Head of caudate nucleus (tissue), 42 donors: ENCODE results near the gene REN.
A peak's percentile ranks its signal among the peaks of the same experiment; 100 is the strongest.

Experiments
- DNase-seq, 42 donors: peaks; one replicate each; pipeline versions ENCODE4 v3.0.0 to v3.0.0-alpha.2; 2020 to 2021; ENCODE audit warnings: mixed read lengths in 7 of 42
- intact Hi-C: fragments of 100-400 bp; cut with DNase I; formaldehyde crosslinking; loops from one replicate; pipeline ENCODE4 v1.15.0; 2022

REN gene

DNA sequence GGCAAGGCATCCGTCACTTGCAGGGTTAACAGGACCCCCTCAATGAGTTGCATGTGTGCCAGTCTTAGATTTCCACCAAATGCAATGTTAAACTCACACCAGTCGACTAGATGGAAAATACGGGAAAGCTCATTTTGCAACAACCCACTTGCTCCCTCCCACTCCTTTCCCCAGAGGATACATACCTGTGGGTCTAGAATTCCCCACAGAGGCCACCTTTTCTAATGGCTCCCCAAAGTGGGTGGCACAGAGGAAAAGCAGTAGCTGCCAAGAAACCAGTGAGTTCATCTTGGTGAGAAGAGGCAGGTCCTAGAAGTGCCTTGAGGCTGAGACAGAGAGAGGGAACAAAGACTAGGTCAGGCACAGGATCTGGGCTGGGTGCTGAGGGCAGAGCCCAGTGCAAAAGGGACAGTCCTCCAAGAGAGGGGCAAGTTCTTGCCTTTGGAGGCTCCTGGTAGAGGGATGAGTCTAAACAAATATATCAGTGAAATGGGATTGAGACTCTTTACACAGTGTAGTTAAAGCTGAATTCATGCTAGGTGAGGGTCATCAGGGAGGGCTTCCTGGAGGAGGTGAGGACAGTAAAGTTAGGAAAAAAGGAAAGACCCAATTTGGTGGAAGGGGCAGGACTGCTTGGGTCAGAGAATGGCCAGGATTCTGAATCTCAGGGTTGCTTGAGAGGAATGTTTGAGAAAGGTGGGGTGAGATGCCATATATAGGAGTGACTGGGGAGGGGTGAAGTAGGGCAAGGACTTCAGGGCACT is 26.6 kb upstream of the REN start:
- no peak for DNase-seq
- intact Hi-C loops: no loop called here

DNA sequence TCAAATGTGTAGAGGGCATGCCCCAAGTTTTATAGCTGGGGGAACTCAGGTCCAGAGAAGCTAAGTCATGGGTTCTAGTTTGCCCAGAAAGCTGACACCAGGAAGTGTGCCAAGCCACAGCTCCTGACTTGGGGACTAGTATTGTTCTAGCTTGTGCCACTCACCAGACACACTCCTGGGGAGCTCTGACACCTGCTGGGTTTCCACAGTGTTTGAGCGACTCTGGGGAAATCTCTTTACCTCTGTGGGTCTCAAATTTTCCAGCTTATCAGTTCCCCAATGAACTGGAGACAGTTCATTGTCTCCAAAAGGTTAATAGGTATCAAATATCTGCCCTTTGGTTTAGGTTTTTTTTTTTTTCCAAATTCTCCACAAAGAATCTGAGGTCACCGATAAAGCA is 25.9 kb upstream of the REN start:
- intact Hi-C loops: no loop called here

GRCh38 chr1:204191456-204191855 is 25.3 kb upstream of the REN start:
- peak in 24 of 42 donors; percentile 25 to 75 (median 53) for DNase-seq
- intact Hi-C loops: no loop called here

More for the DNA sequence above, 25.9 kb upstream of the REN start:
- DNase-seq: no peak

DNA sequence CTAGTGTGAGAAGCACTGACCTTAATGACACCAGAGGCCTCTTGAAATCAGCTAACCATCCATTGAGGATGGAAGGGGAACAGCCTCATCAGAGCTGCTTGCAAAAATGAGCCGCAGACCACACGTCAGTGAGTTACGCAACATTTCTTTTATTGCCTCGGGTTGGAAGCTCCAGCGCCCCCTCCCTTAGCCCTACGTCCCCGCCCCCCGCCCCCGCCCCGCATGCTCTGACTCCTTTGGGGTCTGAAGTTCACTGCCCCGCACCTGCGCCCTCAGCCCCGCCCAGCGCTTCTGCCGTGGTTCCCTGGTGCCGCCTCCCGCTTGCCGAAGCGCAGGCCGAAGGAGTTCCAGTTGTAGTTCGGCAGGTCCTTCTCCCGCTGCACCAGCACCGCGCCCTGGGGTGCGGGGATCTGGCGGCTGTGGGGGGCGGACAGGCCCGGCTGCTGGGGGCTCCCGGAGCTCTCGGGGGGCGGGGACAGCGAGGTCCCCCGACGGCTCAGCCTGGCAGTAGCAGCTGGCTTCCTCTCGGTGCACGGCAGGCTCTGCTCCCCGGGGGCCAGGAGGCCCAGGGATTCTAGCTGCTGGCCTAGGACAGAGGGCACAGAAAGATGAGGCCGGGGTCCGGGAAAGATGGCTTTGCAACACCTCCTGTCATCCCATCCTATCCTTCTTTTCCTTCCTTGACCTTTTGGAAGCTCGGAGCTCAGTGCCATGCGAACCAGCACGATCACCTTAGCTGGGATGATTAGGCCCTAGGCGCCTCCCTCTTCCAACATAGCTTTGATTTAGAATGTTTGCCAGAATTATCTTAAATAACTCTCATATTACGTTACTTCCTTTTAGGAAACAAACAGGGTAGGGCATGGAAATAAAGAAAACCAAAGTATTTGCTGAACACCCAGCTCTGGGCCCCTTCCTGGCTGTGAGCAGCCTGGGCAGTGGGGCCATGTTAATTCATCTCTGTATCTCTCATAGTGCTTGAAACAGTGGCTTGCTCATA is 24.4 kb upstream of the REN start:
- intact Hi-C loops: no loop called here
- peak in 3 of 42 donors; percentile 19 to 57 (median 25) for DNase-seq

- peak in 37 of 42 donors; percentile 12 to 90 (median 59) for DNase-seq
- intact Hi-C loops: no loop called here
Observed at GRCh38 chr1:204188959-204189639, 23.0 kb upstream of the REN start.

GRCh38 chr1:204186597-204186996 is 20.5 kb upstream of the REN start:
- intact Hi-C loops: no loop called here
- DNase-seq: no peak

DNA sequence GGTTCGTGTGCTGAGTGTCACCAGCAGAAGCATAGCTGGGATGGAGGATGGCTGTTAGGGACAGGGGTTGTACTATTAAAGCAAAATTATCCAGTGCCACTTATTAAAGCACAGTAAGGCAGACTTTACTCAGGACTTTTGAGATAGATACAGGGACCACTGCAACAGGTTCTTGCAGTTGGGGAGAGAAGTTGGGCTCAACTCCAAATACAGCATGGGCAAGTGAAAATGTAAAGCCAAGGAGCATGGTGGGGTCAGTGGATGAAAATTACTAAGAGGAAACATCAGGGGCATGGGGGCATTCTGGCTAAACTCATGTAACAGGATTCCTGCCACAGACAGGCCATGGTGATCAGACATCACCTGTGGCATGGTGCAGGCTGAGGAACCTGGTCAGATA is 15.0 kb upstream of the REN start:
- DNase-seq: no peak
- intact Hi-C loops: no loop called here

GRCh38 chr1:204180133-204180532 is 14.0 kb upstream of the REN start:
- no peak for DNase-seq
- intact Hi-C loops: no loop called here

DNA sequence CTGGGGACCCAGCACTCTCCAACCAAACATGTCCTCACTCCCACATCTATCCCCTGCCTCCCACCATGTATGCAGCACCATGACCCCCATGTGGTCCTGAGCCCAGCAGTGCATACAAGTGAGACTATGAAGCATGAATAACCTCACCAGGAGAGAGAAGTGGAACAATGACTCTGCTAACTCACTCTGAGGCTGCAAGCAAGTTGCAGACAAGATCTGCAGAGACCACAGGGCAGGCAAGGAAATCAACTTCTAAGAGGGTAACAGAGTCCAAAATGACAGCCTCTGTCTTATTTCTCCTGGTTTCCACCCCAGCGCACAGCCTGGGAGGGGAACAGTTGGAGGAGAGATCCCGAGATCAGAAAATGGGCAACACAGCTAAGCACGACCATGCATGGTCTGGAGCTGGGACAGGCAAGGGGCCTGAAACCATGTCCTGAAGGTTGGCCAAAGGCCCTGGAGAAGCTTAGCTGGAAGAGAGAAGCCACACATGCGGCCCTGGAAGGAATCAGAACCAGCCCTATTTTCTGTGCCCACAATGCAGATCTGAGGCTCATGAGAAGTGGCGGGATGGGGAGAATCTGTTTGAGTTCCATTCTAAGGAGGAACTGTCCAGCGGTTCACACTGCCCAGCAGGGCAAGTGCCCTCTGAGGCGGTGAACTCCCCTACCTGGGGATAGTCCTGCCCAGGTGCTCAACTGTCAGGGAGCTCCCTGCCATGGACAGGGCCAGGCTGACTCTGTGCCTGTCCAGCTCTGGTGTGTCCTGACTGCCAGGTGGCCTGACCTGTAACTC is 12.5 kb upstream of the REN start:
- DNase-seq: no peak
- intact Hi-C loops: no loop called here

DNA sequence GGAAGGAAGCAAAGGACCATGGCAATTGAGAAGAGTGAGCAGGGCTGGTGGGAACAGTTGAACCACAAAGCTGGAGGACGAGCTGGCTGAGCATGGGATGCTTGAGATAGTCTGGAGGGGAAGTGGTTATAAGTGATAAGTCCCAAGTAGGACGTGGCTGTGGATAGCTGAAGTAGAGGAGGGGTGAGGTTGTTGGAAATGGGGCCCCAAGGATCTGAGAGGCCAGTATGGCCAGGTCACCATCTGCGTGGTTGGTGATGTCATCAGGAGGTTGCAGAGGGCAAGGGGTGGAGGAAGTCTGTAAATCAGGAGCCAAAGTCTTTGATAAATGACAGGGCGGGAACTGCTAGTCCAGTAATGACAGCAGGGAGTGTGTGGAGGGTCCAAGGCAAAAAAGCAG is 11.0 kb upstream of the REN start:
- intact Hi-C loops: no loop called here

DNA sequence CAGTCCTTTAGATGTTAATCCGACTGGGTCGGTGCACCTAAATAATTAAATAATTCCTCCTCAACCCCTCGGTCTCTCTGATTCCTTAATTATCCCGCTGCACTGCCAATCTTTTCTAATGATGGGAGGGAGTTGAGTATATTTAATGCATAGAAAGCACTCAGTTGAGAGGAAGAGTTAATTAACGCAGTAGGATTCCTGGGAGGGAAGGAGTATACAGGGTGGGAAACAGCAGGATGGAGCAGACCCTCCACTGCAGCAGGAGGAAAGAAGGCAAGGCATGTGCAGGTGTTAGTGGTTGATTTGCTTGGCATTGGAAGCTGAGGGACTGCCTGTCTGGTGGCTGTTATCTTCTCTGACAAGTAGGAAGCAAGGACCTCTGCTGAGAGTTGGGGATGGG is 9.9 kb upstream of the REN start:
- no peak for DNase-seq
- intact Hi-C loops: no loop called here

More for the DNA sequence above, 11.0 kb upstream of the REN start:
- no peak for DNase-seq

- DNase-seq: no peak
- intact Hi-C loops: no loop called here
Observed at GRCh38 chr1:204174958-204175357, 8.8 kb upstream of the REN start.

DNA sequence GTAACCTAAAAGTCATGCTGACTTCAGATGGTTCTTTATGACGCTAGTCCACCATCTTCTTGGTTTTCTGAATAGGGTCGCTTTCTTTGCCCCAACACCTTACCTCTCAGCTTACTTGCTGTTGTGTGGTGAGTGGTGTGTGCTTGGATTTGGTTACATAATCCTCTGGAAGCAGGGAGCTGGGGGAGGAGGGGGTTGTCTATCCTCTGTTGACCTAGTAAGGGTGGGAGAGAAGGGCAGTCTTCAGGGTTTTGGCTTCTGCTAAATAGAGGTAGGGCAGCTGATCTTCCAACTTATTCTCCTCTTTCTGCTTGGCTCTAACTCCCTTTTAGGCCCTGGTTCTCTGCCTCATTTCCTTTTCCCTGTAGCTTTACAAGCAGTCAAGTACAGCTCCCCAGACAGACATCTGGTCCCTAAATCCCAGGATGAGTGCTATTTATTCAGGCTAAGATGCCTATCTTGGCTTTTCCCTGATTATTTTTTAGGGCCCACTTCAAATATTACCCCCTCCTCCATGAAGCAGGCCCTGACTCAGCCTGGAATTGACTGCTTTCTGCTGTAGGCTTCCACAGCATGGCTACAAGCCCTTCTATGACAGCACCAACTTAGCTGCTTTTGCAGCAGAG is 6.4 kb upstream of the REN start:
- DNase-seq: peak in 1 of 42 donors; percentile 54
- intact Hi-C loops: no loop called here

- no peak for DNase-seq
- intact Hi-C loops: no loop called here
Observed at GRCh38 chr1:204171751-204172178, 5.6 kb upstream of the REN start.

DNA sequence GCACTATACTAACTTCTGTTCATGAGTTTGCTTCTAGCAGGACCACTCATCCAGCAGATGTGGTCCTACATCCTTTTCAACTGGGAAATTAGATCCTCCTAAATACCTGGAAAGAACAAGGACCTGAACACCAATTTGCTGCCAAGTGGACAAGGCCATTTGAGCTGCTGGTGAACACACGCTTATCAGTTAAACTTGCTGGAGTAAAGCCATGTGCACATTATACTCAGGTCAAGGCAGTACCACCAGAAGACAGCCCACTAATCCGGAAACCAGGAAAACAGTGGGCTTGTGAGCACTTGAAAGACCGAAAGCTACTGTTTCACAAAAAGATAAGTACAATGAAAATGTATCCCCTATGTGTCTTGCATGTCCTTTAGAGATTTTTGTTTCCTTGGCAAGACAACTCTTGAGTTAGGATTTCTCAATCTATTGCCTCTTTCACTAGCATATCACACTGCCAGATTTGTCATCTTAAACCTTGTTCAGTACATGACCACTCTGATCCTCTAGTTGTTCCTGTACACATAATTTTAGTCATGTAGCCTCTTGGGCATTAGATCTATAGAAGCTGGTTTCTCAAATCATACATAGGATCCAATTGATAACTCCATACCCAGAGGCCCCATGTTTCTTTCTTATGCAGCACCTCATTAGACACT is 4.5 kb upstream of the REN start:
- DNase-seq: no peak
- intact Hi-C loops: no loop called here

GRCh38 chr1:204169858-204170257 is 3.7 kb upstream of the REN start:
- DNase-seq: no peak
- intact Hi-C loops: no loop called here

GRCh38 chr1:204167730-204168129 is 1.6 kb upstream of the REN start:
- intact Hi-C loops: no loop called here
- no peak for DNase-seq
